HG03139 (cell line): ENCODE results near the gene PAK5.

ENCODE experiments used
- ATAC-seq: cut with Tn5 transposase; IDR thresholded peaks from one replicate; pipeline ENCODE4 v1.9.1; 2021; ENCODE audit not compliant: unreplicated experiment

Gene PAK5

GRCh38 chr20:9501473-9501872, 337.4 kb downstream of the PAK5 start:
- no peak for ATAC-seq

- ATAC-seq, result peak; percentile 57
These were observed 338.8 kb downstream of the PAK5 start for GRCh38 chr20:9500121-9500520.

- no peak for ATAC-seq
These were observed 339.6 kb downstream of the PAK5 start for GRCh38 chr20:9499126-9499899.

GRCh38 chr20:9498322-9498721, 340.6 kb downstream of the PAK5 start:
- ATAC-seq, result no peak

- ATAC-seq, result no peak
These were observed 342.7 kb downstream of the PAK5 start for GRCh38 chr20:9496155-9496554.

GRCh38 chr20:9495701-9496100, 343.2 kb downstream of the PAK5 start:
- ATAC-seq, result no peak

- ATAC-seq, result no peak
These were observed 345.1 kb downstream of the PAK5 start for GRCh38 chr20:9493803-9494202.

GRCh38 chr20:9492067-9492466, 346.8 kb downstream of the PAK5 start:
- ATAC-seq, result no peak

- ATAC-seq, result no peak
These were observed 347.6 kb downstream of the PAK5 start for GRCh38 chr20:9491324-9491723.

- no peak for ATAC-seq
These were observed 348.2 kb downstream of the PAK5 start for GRCh38 chr20:9490631-9491030.

- no peak for ATAC-seq
These were observed 348.7 kb downstream of the PAK5 start for GRCh38 chr20:9490161-9490560.

GRCh38 chr20:9488063-9488462, 350.8 kb downstream of the PAK5 start:
- no peak for ATAC-seq
